ENCODE results near the gene SPDEF. TPM values are rescaled to one million over a fixed set of nuclear protein-coding genes. Genes with fewer than 3 reads are reported as not detected.

The SPDEF gene
- total and polyA plus RNA-seq, 12 donors, result 0.06 to 0.14 (median 0.14) TPM; not detected in 8

DNA sequence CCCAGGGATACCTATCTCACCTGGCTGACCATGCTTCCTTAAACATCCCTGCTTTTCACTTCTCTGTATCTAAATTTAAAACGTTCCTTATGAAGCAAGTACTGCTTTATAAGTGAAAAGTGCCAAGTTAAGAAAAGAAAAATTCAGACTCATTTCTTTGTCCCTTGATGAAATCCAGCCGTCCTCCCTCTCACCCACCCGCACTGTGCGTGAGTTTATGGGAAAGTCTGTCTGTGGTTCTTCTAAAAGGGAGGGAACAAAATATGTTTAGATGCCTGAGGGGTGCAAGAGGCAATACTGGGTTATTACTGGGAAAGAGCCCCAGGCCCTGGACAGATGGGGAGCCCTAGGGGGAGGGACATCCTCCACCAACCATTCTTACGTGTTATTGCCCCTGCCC lies 31.2 kb downstream of the SPDEF start:
- Histone ChIP-seq H3K9me3 (replicated peaks in 1 of 3) (no peaks in the 10 kb centered on the region), H3K4me1 (replicated peaks in 1 of 2) (peaks cover 3 to 4% of the 10 kb centered on the region in 2 donors), H3K27me3 (no peaks in the 10 kb centered on the region), H3K27ac (no peak overlapping the region), H3K36me3 (replicated peaks in 1 of 2) (no peaks in the 10 kb centered on the region), H3K4me3 (no peak overlapping the region)
- WGBS, 4 donors, result 83 to 91% (median 88%) methylated on average over 4 to 5 of the region's 5 CpGs
- DNase-seq, result no peak
- TF ChIP-seq, protein P1, sequence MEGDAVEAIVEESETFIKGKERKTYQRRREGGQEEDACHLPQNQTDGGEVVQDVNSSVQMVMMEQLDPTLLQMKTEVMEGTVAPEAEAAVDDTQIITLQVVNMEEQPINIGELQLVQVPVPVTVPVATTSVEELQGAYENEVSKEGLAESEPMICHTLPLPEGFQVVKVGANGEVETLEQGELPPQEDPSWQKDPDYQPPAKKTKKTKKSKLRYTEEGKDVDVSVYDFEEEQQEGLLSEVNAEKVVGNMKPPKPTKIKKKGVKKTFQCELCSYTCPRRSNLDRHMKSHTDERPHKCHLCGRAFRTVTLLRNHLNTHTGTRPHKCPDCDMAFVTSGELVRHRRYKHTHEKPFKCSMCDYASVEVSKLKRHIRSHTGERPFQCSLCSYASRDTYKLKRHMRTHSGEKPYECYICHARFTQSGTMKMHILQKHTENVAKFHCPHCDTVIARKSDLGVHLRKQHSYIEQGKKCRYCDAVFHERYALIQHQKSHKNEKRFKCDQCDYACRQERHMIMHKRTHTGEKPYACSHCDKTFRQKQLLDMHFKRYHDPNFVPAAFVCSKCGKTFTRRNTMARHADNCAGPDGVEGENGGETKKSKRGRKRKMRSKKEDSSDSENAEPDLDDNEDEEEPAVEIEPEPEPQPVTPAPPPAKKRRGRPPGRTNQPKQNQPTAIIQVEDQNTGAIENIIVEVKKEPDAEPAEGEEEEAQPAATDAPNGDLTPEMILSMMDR (IDR thresholded peaks at IDR 0.05), result no peak
- no peak for TF ChIP-seq POLR2A (IDR thresholded peaks at IDR 0.05)
- intact Hi-C loops (cut with DNase I), result loop anchor here (5.0 to 10.0 kb wide), 2 partner anchors 80 to 82 kb away; no protein-coding TSS in a partner anchor

- H3K27ac ChIP-seq, result no peak overlapping the region
- H3K9me3 ChIP-seq (replicated peaks in 1 of 3), result no peaks in the 10 kb centered on the region
- intact Hi-C loops (cut with DNase I), result loop anchor here in 1 of 2 donors (10.0 kb wide), 1 partner anchor 80 kb away; no protein-coding TSS in a partner anchor
- no peaks in the 10 kb centered on the region for H3K27me3 ChIP-seq
- no peak overlapping the region for H3K4me3 ChIP-seq
- DNase-seq, result no peak
- TF ChIP-seq POLR2A (IDR thresholded peaks at IDR 0.05), result no peak
- TF ChIP-seq, protein P1 (IDR thresholded peaks at IDR 0.05), result no peak
- WGBS, 4 donors, result 70 to 80% (median 77%) methylated on average over 5 of the region's 5 CpGs
- H3K4me1 ChIP-seq (replicated peaks in 1 of 2), result peaks cover 3 to 4% of the 10 kb centered on the region in 2 donors
- H3K36me3 ChIP-seq (replicated peaks in 1 of 2), result no peaks in the 10 kb centered on the region
Observed at GRCh38 chr6:34524499-34524898, 31.6 kb downstream of the SPDEF start.

- TF ChIP-seq, protein P1 (IDR thresholded peaks at IDR 0.05), result no peak
- no peak for TF ChIP-seq POLR2A (IDR thresholded peaks at IDR 0.05)
- intact Hi-C loops (cut with DNase I), result loop anchor here in 1 of 2 donors (10.0 kb wide), 1 partner anchor 81 kb away; no protein-coding TSS in a partner anchor
- Histone ChIP-seq H3K27ac (no peak overlapping the region), H3K4me1 (replicated peaks in 1 of 2) (peaks cover 3 to 4% of the 10 kb centered on the region in 2 donors), H3K27me3 (no peaks in the 10 kb centered on the region), H3K36me3 (replicated peaks in 1 of 2) (no peaks in the 10 kb centered on the region), H3K9me3 (replicated peaks in 1 of 3) (no peaks in the 10 kb centered on the region), H3K4me3 (no peak overlapping the region)
- DNase-seq, result no peak
- 80 to 89% (median 86%) methylated on average over 6 to 8 of the region's 8 CpGs for WGBS, 4 donors
Observed at GRCh38 chr6:34523441-34524206, 32.5 kb downstream of the SPDEF start.

DNA sequence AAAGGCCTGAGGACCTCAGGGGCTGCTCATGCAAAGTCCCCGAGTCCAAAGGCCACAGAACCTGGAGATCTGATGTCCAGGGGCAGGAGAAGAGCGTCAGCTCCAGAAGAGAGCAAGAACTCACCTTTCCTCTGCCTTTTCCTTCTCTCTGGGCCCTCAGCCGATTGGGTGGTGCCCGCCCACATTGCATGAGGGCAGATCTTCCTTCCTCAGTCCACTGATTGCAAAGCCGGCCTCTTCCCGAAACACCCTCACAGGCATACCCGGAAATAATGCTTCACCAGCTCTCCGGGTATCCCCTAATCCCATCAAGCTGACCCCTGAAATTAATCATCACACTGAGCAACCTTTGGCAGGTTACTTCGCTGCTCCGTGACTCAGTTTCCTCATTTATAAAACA lies 33.4 kb downstream of the SPDEF start:
- 78 to 87% (median 82%) methylated on average over 10 of the region's 10 CpGs for WGBS, 4 donors
- Histone ChIP-seq H3K4me3 (no peak overlapping the region), H3K27ac (no peak overlapping the region), H3K9me3 (replicated peaks in 1 of 3) (no peaks in the 10 kb centered on the region), H3K27me3 (no peaks in the 10 kb centered on the region), H3K36me3 (replicated peaks in 1 of 2) (no peaks in the 10 kb centered on the region), H3K4me1 (replicated peaks in 1 of 2) (peaks cover 3 to 4% of the 10 kb centered on the region in 2 donors)
- intact Hi-C loops (cut with DNase I), result loop anchor here in 1 of 2 donors (10.0 kb wide), 1 partner anchor 82 kb away; no protein-coding TSS in a partner anchor
- no peak for DNase-seq
- no peak for TF ChIP-seq POLR2A (IDR thresholded peaks at IDR 0.05)
- TF ChIP-seq, protein P1 (IDR thresholded peaks at IDR 0.05), result no peak
